Mesenchymal stem cell (in vitro differentiated cells and primary cell): ENCODE measurements around the gene HIP1.

Experiments used
- DNase-seq: peaks from one replicate; pipeline ENCODE4 v3.0.0-alpha.2; 2013
- H2AFZ ChIP-seq: one replicate; pipeline ENCODE4 v1.6.1; 2013; ENCODE audit warnings: low read depth, mild to moderate bottlenecking, control low read depth, inconsistent platforms, low read length, moderate library complexity
- H2AK5ac ChIP-seq: 2 replicates; pipeline ENCODE4 v1.6.1; 2013; ENCODE audit warnings: low read length, moderate library complexity, mild to moderate bottlenecking, inconsistent platforms; ENCODE audit not compliant: severe bottlenecking
- H2BK120ac ChIP-seq: one replicate; pipeline ENCODE4 v1.6.1; 2013; ENCODE audit warnings: low read depth, mild to moderate bottlenecking, inconsistent platforms, low read length, moderate library complexity
- H2BK12ac ChIP-seq, 2 experiments: one replicate each; pipeline ENCODE4 v1.6.1; 2013; ENCODE audit warnings: inconsistent platforms in 2 of 2, low read length in 2 of 2, mild to moderate bottlenecking in 2 of 2, moderate library complexity in 2 of 2, control low read depth in 1 of 2
- H2BK15ac ChIP-seq: one replicate; pipeline ENCODE4 v1.6.1; 2013; ENCODE audit warnings: mild to moderate bottlenecking, low read depth, inconsistent platforms; ENCODE audit not compliant: poor library complexity, severe bottlenecking
- H2BK5ac ChIP-seq: 2 replicates; pipeline ENCODE4 v1.6.1; 2013; ENCODE audit warnings: low read depth, mild to moderate bottlenecking, low read length, control low read depth, inconsistent platforms; ENCODE audit not compliant: poor library complexity, severe bottlenecking
- H3K14ac ChIP-seq, 2 experiments: one replicate each; pipeline ENCODE4 v1.6.1; 2013; ENCODE audit warnings: inconsistent platforms in 2 of 2, low read length in 2 of 2, control low read depth in 1 of 2, mild to moderate bottlenecking in 1 of 2, moderate library complexity in 1 of 2
- H3K18ac ChIP-seq, 2 experiments: one replicate each; pipeline ENCODE4 v1.6.1; 2013; ENCODE audit warnings: inconsistent platforms in 2 of 2, low read length in 2 of 2, control low read depth in 1 of 2, low read depth in 1 of 2, mild to moderate bottlenecking in 1 of 2
- H3K23ac ChIP-seq, 2 experiments: one replicate each; pipeline ENCODE4 v1.6.1; 2013; ENCODE audit warnings: inconsistent platforms in 2 of 2, low read length in 2 of 2, mild to moderate bottlenecking in 2 of 2, moderate library complexity in 2 of 2, control low read depth in 1 of 2
- H3K27ac ChIP-seq: 2 replicates; pipeline ENCODE4 v1.5.1; 2013; ENCODE audit warnings: mild to moderate bottlenecking, moderate library complexity, low read length, control low read depth, inconsistent platforms; ENCODE audit not compliant: poor library complexity, severe bottlenecking
- H3K27me3 ChIP-seq, 2 experiments: 2 replicates each; pipeline versions ENCODE4 v1.6.1 to v1.7.0; 2013; ENCODE audit warnings: low read length in 2 of 2, mild to moderate bottlenecking in 2 of 2, moderate library complexity in 2 of 2, control low read depth in 1 of 2, inconsistent platforms in 1 of 2; ENCODE audit not compliant: control insufficient read depth in 1 of 2, insufficient read depth in 1 of 2
- H3K36me3 ChIP-seq, 2 experiments: 2 replicates each; pipeline versions ENCODE4 v1.6.1 to v1.7.0; 2013; ENCODE audit warnings: low read length in 2 of 2, control low read depth in 1 of 2, inconsistent platforms in 1 of 2, low read depth in 1 of 2, mild to moderate bottlenecking in 1 of 2; ENCODE audit not compliant: insufficient read depth in 2 of 2, control insufficient read depth in 1 of 2
- H3K4ac ChIP-seq, 2 experiments: one replicate each; pipeline ENCODE4 v1.6.1; 2013; ENCODE audit warnings: inconsistent platforms in 2 of 2, low read length in 2 of 2, mild to moderate bottlenecking in 2 of 2, moderate library complexity in 2 of 2, control low read depth in 1 of 2, low read depth in 1 of 2
- H3K4me1 ChIP-seq: 2 replicates; pipeline ENCODE4 v1.6.1; 2013; ENCODE audit warnings: low read depth, low read length, control low read depth; ENCODE audit not compliant: control insufficient read depth, insufficient read depth
- H3K4me2 ChIP-seq: 2 replicates; pipeline ENCODE4 v1.6.1; 2013; ENCODE audit warnings: low read length, mild to moderate bottlenecking, inconsistent platforms; ENCODE audit not compliant: poor library complexity, severe bottlenecking
- H3K4me3 ChIP-seq, 2 experiments: 2 replicates each; pipeline versions ENCODE4 v1.5.1 to v1.7.0; 2013; ENCODE audit warnings: low read length in 2 of 2, mild to moderate bottlenecking in 2 of 2, control low read depth in 1 of 2, low read depth in 1 of 2; ENCODE audit not compliant: insufficient read depth in 1 of 2
- H3K79me1 ChIP-seq: replicated peaks from 2 replicates; pipeline ENCODE4 v1.6.1; 2013; ENCODE audit warnings: mild to moderate bottlenecking, control low read depth, low read length, inconsistent platforms; ENCODE audit not compliant: poor library complexity, severe bottlenecking
- H3K9ac ChIP-seq: 2 replicates; pipeline ENCODE4 v1.7.0; 2013; ENCODE audit warnings: mild to moderate bottlenecking, low read length, moderate library complexity
- H3K9me3 ChIP-seq: 2 replicates; pipeline ENCODE4 v1.7.0; 2013; ENCODE audit warnings: mild to moderate bottlenecking, low read length; ENCODE audit not compliant: control insufficient read depth
- H4K8ac ChIP-seq: one replicate; pipeline ENCODE4 v1.6.1; 2013; ENCODE audit warnings: inconsistent platforms, mild to moderate bottlenecking, low read length, moderate library complexity
- H4K91ac ChIP-seq: one replicate; pipeline ENCODE4 v1.6.1; 2013; ENCODE audit warnings: mild to moderate bottlenecking, low read length, inconsistent platforms
- WGBS: methylation state at CpG from one replicate; pipeline ENCODE4 v1.1.7; 2013; ENCODE audit warnings: mixed read lengths; 5-methylcytosine and 5-hydroxymethylcytosine counted together

Gene HIP1

GRCh38 chr7:75573477-75574019 is 165.2 kb downstream of the HIP1 start:
- WGBS, result 97% methylated on average over 14 of the region's 14 CpGs
- no peak overlapping the region for H3K27ac ChIP-seq
- peaks cover 3 to 44% of the 10 kb centered on the region in 2 experiments for H3K36me3 ChIP-seq
- H4K8ac ChIP-seq, result no peak overlapping the region
- H3K4me3 ChIP-seq, result no peak overlapping the region
- no peaks in the 10 kb centered on the region for H3K79me1 ChIP-seq
- no peak overlapping the region for H3K14ac ChIP-seq
- no peak overlapping the region for H3K4ac ChIP-seq
- H3K18ac ChIP-seq, result no peak overlapping the region
- no peaks in the 10 kb centered on the region for H3K9me3 ChIP-seq
- no peak overlapping the region for H2BK120ac ChIP-seq
- no peak overlapping the region for H3K23ac ChIP-seq
- H3K4me2 ChIP-seq, result no peak overlapping the region
- H2AK5ac ChIP-seq, result no peak overlapping the region
- no peak for DNase-seq
- H2AFZ ChIP-seq, result no peak overlapping the region
- no peak overlapping the region for H2BK15ac ChIP-seq
- no peak overlapping the region for H2BK12ac ChIP-seq
- no peak overlapping the region for H4K91ac ChIP-seq
- no peaks in the 10 kb centered on the region for H3K27me3 ChIP-seq
- no peaks in the 10 kb centered on the region for H3K4me1 ChIP-seq
- H3K9ac ChIP-seq, result no peak overlapping the region
- H2BK5ac ChIP-seq, result no peak overlapping the region

- no peak for DNase-seq
- no peak overlapping the region for H3K4me3 ChIP-seq
- no peaks in the 10 kb centered on the region for H3K27me3 ChIP-seq
- no peak overlapping the region for H3K14ac ChIP-seq
- H3K27ac ChIP-seq, result no peak overlapping the region
- H3K79me1 ChIP-seq, result no peaks in the 10 kb centered on the region
- H3K9ac ChIP-seq, result no peak overlapping the region
- H3K4ac ChIP-seq, result no peak overlapping the region
- no peak overlapping the region for H4K91ac ChIP-seq
- H2AFZ ChIP-seq, result no peak overlapping the region
- peaks cover 3 to 44% of the 10 kb centered on the region in 2 experiments for H3K36me3 ChIP-seq
- H3K23ac ChIP-seq, result no peak overlapping the region
- 97% methylated on average over 11 of the region's 11 CpGs for WGBS
- no peak overlapping the region for H2BK15ac ChIP-seq
- no peak overlapping the region for H2AK5ac ChIP-seq
- H3K4me2 ChIP-seq, result no peak overlapping the region
- H3K4me1 ChIP-seq, result peaks cover 4% of the 10 kb centered on the region
- H2BK12ac ChIP-seq, result no peak overlapping the region
- H3K18ac ChIP-seq, result no peak overlapping the region
- no peak overlapping the region for H4K8ac ChIP-seq
- no peaks in the 10 kb centered on the region for H3K9me3 ChIP-seq
- no peak overlapping the region for H2BK5ac ChIP-seq
- H2BK120ac ChIP-seq, result no peak overlapping the region
These were observed 165.9 kb downstream of the HIP1 start for GRCh38 chr7:75572814-75573213.

GRCh38 chr7:75572396-75572795 is 166.3 kb downstream of the HIP1 start:
- WGBS, result 97% methylated on average over 5 of the region's 5 CpGs
- Histone ChIP-seq H2BK15ac (no peak overlapping the region), H4K91ac (no peak overlapping the region), H3K14ac (no peak overlapping the region), H3K4me2 (no peak overlapping the region), H2BK5ac (no peak overlapping the region), H3K23ac (no peak overlapping the region), H2AFZ (no peak overlapping the region), H3K36me3 (peaks cover 3 to 48% of the 10 kb centered on the region in 2 experiments), H4K8ac (no peak overlapping the region), H3K79me1 (no peaks in the 10 kb centered on the region), H2BK12ac (no peak overlapping the region), H3K18ac (no peak overlapping the region), H3K27ac (no peak overlapping the region), H3K9ac (no peak overlapping the region), H2BK120ac (no peak overlapping the region), H3K27me3 (no peaks in the 10 kb centered on the region), H3K4me1 (peaks cover 4% of the 10 kb centered on the region), H2AK5ac (no peak overlapping the region), H3K4ac (no peak overlapping the region), H3K9me3 (no peaks in the 10 kb centered on the region), H3K4me3 (no peak overlapping the region)
- DNase-seq, result no peak

- H2AFZ ChIP-seq, result no peak overlapping the region
- no peak overlapping the region for H4K91ac ChIP-seq
- no peak overlapping the region for H2BK12ac ChIP-seq
- H2AK5ac ChIP-seq, result no peak overlapping the region
- no peak overlapping the region for H2BK120ac ChIP-seq
- no peak overlapping the region for H3K4me2 ChIP-seq
- H3K36me3 ChIP-seq, result peaks cover 3 to 49% of the 10 kb centered on the region in 2 experiments
- H3K4me1 ChIP-seq, result peaks cover 4% of the 10 kb centered on the region
- no peak overlapping the region for H3K18ac ChIP-seq
- H3K14ac ChIP-seq, result no peak overlapping the region
- H2BK5ac ChIP-seq, result no peak overlapping the region
- H3K4ac ChIP-seq, result no peak overlapping the region
- DNase-seq, result no peak
- H3K4me3 ChIP-seq, result no peak overlapping the region
- H3K9ac ChIP-seq, result no peak overlapping the region
- no peaks in the 10 kb centered on the region for H3K9me3 ChIP-seq
- H3K27me3 ChIP-seq, result no peaks in the 10 kb centered on the region
- H4K8ac ChIP-seq, result no peak overlapping the region
- no peak overlapping the region for H2BK15ac ChIP-seq
- H3K27ac ChIP-seq, result no peak overlapping the region
- H3K23ac ChIP-seq, result no peak overlapping the region
- no peaks in the 10 kb centered on the region for H3K79me1 ChIP-seq
- WGBS, result 98% methylated on average over 3 of the region's 4 CpGs
These were observed 167.5 kb downstream of the HIP1 start for GRCh38 chr7:75571209-75571608.
